HG03354 (cell line): Measurements from ENCODE around the gene ITGA11.

Source experiments
- ATAC-seq: cut with Tn5 transposase; IDR thresholded peaks from one replicate; pipeline ENCODE4 v1.9.1; 2021; ENCODE audit warnings: mild to moderate bottlenecking; ENCODE audit not compliant: unreplicated experiment, poor library complexity, severe bottlenecking

The ITGA11 gene

DNA sequence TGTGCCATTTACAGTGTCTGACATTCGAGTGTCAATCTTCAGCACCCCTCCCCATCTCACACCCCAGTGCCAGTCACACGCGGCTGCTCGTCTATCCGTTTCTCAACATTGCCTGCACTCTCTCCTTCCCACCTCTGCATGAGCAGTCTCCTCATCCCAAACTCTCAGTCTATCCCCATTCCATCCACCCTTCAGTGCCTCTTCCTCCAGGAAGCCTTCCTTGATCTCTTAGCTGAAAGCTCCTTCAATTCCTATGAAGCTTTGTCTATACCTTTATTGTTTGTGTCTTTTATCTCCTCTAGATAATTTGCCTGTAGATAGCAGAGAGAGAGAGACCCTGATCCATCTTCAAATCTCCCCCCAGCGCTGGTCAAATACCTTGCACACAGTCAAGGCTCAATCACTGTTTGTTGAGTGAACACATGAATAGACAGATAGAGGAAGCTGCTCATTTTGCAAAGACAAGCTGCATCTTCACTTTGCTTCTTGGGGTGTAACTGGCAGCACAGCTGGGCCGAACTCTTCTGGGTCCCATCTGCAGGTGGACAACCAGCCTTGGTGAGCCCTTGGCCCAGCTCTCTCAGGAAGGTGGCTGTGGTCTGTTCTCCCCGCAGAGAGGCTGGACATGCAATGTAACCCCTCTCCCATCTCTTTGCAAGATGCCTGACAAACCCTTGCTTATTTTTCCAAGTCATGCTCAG lies 52.8 kb downstream of the ITGA11 start:
- ATAC-seq = no peak

DNA sequence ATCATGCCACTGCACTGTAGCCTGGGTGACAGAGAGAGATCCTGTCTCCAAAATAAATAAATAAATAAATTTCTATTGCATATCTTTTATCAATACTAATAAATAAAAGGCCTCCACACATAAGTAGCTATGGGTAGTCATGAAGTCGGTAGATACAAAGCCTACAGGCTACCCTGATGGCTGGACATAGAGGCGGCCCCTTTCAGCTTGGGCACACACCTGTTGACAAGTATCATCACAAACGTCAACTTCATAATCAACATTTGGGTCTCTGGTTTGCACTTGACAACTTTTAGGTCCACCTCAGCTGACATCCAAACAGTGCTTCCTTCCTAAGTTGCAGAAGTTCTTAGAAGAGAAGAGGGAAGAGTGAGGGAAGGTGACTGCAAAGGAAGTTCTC lies 53.4 kb downstream of the ITGA11 start:
- ATAC-seq = no peak

DNA sequence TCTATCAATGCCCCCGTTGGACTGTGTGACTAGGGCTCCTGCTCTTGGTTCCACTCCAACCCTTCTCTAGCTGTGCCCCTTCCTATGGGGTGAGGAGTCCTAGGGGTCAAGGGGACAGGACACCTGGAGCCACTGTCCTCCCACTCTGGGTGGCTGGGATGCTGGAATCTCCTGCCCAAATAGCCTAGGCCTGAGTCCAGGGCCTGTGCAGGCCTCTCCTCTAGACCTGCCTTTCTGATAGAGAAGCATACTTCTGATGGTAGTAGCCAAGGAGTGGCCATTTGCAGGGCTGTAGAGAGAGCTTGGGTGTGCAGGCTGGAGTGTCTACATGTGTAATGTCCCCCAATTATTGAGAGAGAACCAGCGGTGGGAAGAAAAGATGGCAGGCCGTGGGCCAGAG lies 54.2 kb downstream of the ITGA11 start:
- no peak for ATAC-seq

DNA sequence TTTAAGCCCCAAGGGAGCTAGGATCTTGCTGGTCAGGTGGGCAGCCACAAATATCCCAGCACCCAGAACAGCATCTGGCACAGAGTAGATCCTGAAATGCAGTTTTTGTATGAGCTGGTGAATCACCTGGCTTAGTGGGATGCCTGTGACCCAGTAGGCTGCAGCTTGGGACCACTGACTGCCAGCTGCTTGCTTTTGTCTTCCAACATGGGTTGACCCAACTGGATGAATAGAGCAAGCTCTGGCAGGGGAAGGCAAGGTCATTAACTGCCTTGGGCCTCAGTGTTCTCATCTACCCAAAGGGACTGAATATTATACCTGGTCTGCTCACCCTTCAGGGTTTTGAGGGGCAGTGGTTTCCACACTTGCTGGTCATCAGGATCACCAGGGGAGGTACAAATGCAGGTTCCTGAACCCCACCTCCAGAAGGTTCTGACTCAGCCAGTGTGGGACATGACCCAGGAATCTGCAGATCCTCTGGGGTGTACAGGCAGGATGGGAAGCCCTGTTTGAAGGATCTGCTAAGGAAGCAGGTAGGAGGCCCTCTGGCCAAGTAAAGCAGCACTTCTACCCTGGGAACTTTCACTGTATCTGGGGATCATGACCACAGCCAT lies 55.4 kb downstream of the ITGA11 start:
- ATAC-seq = no peak

DNA sequence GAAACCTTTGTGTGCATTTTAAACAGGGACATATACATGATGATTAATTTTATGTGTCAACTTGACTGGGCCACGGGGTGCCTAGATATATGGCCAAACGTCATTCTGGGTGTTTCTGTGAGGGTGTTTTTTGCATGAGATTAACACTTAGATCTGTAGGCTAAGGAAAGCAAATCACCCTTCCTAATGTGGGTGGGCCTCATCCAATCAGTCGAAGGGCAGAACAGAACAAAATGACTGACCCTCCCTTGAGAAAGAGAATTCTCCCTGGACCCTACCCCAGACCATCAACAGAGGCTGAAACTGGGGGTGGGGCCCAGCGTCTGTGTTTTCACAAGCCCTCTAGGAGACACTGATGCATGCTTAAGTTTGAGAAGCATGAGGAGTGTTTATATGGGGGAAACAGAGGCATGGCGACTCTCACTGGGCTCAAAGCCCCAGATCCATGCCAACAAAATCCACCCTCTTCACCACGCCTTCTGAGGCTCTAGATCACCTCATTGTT lies 56.2 kb downstream of the ITGA11 start:
- ATAC-seq = no peak

DNA sequence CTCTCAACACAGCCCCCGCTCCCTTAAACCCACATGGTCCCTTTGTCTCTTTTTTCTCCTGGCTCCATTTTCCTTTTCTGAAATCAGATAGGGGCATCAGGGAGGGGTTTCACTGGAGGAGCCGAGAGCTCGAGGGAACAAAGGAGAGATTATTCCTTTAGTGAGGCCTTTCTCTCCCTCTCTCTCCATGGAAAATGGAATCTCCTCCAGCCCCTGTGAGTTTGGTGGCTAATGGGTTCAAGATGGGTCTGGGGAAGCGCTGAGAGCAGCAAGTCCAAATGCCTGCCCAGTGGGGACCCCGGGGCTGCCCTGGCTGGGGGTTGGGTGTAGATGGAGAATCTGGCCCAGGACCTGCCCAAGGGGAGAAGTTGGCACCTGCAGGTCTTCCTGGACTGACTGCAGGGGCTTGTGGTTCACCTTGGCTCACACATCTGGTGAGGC lies 56.8 kb downstream of the ITGA11 start:
- no peak for ATAC-seq

DNA sequence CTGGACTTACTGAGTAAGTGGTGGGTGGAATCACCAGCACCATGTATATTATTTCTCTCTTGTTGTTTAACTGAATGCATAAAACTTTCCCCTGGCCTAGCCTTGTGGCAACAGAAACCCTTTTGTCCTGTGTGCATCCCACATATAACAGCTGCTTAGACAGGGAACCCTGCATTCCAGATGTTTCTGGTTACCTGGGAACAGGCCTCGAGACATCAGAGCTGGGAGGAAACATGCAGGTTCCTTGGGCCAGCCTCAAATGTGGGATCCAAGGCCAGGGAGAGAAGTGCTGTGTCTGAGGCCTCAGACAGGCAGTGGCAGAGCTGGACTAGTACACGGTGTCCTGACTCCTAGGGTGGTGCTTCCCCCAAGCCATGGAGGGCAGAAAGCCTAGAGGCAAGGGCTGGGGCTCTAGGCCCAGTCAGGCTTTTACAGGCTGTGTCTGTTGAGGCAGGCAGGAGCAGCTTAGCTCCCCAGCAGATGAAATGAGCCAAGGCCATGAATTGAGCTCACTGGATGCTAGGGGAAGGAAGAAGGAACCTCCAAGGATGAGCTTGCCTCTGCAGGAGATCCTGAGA lies 57.7 kb downstream of the ITGA11 start:
- ATAC-seq = no peak

DNA sequence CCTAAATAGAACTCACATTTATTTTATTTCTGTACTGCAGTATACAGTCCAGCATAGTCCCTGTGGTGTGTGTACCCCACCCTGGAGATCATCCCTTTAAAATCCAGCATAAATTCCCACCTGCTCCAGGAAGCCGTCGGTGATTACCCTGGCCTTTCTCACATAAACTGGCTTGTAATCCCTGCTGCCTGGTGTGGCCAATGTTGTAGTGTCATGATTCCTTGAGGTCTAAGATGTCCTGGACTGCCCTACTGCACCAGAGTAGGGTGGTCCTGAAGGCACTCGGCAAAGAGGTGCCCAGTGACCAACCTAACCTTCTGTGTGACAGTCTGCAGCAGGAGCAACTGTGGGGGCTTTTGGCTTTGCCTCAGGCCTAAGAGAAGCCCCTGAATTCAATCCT lies 58.9 kb downstream of the ITGA11 start:
- no peak for ATAC-seq

DNA sequence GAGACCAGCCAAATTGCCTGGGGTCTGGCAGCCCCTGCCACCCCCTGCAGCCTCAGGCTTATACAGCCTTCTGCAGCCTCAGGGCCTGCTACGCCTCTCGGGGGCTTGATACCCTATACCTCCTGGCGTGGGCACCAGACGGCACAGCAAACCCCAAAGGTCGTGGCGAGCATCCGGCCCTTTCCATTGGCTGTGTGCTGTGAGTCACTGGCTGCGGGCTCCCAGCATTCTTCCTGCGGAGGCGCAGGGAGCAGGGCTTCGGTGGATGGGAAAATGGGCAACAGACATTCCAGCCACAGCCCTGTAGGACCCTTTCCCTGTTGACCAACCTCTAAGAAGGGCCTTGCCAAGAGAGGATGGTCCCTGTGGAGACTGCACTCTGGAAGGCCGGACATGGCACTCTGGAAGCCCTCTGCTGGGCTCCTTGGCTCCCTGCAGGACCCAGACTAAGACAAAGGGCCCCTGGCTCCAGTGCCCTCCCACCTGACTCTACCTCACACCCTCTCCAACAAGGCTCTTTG lies 59.6 kb downstream of the ITGA11 start:
- no peak for ATAC-seq

DNA sequence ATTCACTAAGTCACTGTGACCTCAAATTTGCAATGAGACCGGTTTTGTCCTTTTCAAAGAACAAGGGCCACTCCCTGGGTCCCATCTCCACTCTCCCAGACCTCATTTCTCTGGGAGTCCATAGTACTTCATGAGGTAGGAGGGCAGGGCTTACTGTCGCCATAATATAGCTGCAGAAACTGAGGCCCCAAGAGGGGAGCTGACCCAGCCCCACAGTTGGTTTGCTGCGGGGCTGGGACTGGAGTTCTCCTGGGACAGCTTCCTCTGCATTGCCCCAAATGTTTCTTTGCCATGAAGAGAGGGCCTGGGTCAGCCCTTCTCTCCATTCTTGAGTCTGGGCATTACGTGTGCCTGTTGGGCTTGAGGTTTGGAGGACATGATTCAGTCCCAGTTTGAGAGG lies 60.1 kb downstream of the ITGA11 start:
- ATAC-seq = no peak

DNA sequence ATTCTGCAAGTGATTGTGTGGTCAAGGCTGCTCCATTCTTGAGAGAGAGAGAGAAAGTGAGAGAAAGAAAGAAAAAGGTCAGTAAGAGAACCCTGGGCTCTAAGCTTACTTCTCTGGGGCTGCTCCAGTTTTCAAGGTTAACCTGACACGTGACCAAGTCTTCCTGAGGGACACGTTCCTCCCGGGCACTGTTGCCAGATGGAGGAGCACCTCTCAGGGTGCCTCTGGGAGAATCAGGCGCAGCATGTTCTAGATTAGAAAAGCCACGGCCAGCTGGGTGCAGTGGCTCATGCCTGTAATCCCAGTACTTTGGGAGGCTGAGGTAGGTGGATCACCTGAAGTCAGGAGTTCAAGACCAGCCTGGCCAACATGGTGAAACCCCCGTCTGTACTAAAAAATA lies 60.8 kb downstream of the ITGA11 start:
- ATAC-seq = no peak

DNA sequence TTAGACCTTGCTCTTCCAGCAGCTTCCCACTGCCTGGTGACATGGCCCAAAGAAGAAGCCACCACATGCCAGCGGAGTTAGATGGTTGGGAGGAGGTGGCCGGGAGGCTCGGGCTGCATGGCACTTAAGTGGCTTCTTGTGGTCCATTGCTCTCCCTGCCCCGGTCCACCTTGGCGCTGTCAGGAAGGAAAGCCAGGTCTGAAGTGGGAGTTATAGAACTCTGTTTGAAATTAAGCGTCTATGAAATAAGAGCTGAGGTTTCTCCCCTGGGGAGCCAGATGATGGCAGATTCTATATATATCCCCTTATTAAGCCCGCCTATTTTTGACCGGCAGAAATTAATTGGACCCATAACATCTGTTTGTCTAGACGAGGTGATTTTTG lies 61.2 kb downstream of the ITGA11 start:
- ATAC-seq = no peak

DNA sequence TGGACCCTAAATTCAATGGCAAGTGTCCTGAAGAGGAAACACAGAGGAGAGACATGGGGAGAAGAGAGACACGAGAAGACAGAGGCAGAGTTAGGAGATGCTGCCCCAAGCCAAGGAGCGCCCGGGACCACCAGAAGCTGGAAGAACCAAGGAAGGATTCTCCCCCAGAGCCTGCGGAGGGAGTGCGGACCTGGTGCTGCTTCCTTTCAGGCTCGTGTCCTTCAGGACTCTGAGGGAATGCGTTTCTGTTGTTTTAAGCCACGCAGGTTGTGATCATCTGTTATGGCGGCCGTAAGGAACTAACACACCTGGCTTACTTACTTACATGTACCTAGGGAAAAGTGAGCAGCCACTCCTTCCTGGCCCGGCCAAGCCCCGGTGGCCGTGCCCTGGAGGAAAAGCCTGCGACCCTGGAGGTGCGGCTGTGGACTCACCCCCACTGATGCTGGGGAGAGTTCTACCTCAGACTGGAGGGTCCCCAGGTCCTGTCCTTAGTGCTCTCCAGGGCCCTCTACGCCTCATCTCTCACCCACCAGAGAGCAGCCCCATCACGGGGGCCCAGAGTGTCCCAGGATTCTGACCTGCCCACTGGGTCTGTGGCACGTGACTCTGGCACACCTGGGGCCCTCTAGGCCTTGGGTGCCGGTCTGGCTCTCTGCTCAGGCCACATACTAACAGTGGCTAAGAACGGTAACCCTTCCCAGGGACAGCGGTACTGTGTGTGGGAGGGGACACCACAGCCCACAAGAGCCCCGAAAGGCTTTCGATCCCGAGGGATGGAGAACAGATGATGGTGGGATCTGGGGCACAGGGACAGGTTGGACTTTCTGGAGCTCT lies 61.8 kb downstream of the ITGA11 start:
- ATAC-seq = no peak

DNA sequence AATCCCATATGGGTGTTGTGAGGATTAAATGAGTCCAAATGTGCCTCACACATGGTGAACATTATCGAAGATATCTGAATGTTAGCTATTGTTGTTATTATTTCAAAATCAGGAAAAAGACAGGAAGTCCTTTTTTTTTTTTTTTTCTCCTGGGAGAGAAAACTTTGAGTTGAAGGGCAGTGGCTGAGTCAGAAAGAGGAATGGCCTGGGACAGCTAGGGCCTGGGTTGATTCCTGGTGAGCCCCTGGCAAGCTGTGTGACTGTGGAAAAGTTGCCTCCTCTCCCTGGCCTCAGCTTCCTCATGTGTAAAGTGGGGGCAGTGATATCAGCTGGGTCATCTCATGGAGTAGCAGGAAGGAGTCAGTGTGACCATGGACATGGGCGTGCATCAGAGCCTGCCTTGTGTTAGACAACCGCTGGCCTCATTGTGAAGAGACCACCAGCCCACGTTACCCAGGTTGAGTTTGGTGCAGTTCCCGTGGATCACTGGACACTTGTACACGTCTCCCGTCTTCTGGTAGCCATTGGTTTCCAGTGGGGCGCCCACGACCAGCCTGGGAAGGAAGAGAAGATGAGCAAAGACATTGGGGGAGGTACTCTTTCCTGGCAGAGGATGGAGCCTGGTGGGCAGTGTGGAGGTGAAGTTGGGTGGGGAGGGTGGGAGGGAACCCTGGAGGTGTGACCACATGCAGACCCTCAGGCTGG lies 63.1 kb downstream of the ITGA11 start:
- ATAC-seq = no peak

DNA sequence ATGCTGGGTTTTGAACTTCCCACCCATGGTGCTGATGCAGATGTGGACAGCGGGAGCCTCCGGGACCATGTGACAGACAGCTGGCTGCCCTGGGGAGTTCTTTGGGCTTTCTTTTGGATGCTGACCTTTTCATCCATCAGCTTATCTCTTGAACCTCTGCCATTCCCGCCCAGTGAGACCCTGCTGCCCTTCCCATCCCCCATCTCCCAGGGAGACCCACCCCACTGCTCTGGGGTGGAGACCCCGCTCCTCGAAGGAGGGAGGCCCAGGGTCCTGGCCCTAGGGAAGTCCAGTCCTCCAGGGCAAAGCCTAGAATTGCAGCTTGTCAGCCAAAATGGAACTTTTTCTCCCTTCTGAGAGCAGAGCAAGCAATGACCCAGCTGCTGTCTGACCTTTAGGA lies 64.0 kb downstream of the ITGA11 start:
- ATAC-seq = no peak

DNA sequence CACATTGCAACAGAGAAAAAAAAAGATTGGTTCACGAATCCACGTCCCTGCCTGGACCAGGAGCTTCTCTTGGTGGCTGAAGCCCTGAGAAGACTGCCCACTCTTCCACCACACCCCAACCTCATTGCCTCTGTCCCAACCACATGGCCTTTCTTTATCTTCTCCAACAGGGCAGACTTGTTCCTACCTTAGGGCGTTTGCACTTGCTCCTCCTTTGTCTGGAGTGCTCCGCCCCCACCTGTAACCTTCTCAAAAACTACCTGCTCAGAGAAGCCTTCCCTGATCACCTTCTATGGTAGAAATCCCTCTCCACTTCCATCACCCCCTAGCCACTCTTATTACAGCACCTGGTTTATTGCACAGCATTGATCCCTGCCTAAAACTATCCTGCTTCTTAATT lies 64.7 kb downstream of the ITGA11 start:
- ATAC-seq = no peak

DNA sequence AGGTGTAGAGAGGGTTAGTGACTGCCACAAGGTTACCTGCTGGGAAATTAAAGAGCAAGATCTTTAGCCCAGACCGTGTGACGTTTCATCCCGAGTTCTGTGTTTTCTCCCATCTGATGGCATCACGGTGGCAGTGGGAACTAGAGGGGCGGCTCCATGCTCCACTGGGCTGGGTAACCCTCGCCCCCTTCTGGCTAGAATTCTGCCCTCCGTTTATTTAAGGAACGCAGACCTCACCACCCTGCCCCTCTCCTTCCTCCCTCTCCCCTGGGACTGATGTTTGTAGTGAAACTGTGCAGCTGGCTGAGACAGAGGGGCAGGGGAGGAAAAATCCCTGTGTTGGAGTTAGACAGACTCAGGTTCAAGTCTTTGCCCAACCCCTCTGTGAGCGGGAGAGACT lies 65.6 kb downstream of the ITGA11 start:
- no peak for ATAC-seq

DNA sequence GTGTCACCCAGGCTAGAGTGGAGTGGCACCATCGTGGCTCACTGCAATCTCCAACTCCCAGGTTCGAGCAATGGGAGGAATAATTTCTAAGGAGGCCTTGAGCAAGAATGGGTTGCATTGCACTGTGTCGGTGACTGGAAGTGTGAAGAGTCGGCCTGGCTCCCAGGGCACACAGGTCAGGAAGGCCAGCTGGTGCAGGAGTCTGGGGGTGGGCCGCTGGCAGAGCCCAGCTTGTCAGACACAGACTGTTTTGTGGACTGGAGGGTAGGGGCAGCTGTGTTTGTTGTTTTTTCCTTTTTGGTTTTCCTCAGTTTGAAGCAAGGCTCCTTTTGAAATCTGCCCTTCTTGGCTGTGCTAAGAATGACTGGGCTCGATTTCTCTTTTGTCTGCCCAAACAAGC lies 66.2 kb downstream of the ITGA11 start:
- no peak for ATAC-seq

DNA sequence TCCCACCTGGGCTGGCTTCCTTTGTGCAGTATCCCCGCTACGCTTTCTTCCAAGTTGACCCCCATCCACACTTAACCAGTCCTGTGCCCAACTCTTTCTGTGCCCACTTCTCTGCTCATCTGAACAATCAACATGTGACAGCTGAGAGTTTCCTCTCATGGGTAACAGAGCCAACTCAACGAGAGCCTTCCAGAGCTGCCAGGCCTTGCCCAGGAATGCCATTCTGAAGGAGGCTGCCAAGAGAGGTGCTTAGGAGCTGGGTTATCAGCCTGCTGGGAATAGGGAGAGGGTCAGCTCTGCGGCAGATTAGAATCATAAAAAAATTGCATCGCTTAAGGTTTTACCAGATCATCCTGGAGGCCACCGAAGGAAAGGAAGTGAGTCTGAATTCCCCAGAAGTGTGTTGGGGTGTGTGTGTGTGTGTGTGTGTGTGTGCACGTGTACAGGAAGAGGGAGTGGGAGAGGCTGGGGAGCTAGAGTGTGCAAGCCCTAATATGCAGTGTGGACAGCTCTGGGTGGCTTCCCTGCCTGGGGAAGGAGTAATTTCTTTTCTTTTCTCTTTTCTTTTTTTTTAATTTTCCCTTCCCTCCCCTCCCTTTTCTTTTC lies 66.7 kb downstream of the ITGA11 start:
- ATAC-seq = no peak
